ENCODE data around the gene PTCSC3.

DNA sequence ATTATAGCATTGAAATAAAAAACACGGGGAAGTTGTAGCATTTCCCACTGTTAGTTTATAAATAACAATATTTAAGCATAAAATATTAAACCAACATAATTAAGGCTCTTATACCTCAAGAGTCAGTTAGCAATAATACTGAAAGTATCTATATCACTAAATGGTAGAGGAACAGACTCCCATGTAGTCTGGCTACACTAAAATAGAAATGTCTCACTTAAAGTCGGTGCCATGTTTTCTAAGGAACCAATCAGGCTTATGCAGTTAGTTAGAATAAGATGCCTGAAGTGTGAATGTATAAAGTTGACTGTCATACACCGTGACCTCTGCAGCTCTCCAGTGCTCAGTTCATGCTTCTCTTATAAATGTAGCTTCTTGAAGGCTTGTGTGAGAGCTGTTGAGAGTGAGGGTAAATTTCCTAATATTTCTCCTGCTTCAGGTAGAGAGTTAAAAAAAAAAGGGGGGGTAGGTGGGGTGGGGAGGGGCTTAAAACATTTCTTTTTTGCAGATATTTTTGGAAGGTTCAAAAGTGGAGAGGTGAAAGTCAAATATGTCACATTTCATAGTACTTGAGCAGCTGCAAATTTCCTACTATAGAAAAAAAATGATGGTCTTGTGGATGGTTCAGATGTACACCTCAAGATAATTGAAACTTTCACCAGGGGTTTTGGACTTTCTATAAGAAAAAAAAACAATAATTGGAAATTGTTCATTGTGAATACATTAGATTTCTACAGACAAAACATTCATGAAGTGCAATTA lies 64.5 kb downstream of the PTCSC3 start:
- no peak for TF ChIP-seq POLR2A (IDR thresholded peaks at IDR 0.05; ENCODE audit: low read length)
- no peak for TF ChIP-seq GATA1 (IDR thresholded peaks at IDR 0.05; ENCODE audit: low read depth, low read length)

Measured in erythroblast (primary cell).